Astrocyte of the spinal cord (primary cell): Measurements from ENCODE around the gene GTF2A2.
A peak's percentile ranks its signal among the peaks of the same experiment; 100 is the strongest.
"Not testable (repeated sequence)": the region's sequence is repeated elsewhere in the genome, so short reads cannot be mapped to it uniquely, and the experiment has no call there.

Experiments used
- DNase-seq: peaks from one replicate; pipeline ENCODE4 v3.0.0; 2011; ENCODE audit warnings: low read depth, low spot score
- H3K4me3 ChIP-seq: 2 replicates; pipeline ENCODE4 v1.5.1; 2011; ENCODE audit warnings: low read depth, mild to moderate bottlenecking, low read length, moderate library complexity
- in situ Hi-C: cut with HindIII; loops from 2 replicates; pipeline ENCODE4 v1.10.0; 2017; ENCODE audit warnings: low sequenced_read_pairs
- TF ChIP-seq, protein P1 (sequence below): IDR thresholded peaks from 2 replicates; pipeline ENCODE4 v1.5.1; 2012; ENCODE audit warnings: low read depth, mild to moderate bottlenecking, low read length, inconsistent platforms

GTF2A2 gene

GRCh38 chr15:59654046-59654445, 3.3 kb downstream of the GTF2A2 start:
- H3K4me3 ChIP-seq = no peak overlapping the region
- DNase-seq = no peak
- TF ChIP-seq, protein P1, sequence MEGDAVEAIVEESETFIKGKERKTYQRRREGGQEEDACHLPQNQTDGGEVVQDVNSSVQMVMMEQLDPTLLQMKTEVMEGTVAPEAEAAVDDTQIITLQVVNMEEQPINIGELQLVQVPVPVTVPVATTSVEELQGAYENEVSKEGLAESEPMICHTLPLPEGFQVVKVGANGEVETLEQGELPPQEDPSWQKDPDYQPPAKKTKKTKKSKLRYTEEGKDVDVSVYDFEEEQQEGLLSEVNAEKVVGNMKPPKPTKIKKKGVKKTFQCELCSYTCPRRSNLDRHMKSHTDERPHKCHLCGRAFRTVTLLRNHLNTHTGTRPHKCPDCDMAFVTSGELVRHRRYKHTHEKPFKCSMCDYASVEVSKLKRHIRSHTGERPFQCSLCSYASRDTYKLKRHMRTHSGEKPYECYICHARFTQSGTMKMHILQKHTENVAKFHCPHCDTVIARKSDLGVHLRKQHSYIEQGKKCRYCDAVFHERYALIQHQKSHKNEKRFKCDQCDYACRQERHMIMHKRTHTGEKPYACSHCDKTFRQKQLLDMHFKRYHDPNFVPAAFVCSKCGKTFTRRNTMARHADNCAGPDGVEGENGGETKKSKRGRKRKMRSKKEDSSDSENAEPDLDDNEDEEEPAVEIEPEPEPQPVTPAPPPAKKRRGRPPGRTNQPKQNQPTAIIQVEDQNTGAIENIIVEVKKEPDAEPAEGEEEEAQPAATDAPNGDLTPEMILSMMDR = no peak
- in situ Hi-C loops = no loop called here

- in situ Hi-C loops = no loop called here
- H3K4me3 ChIP-seq = no peak overlapping the region
- DNase-seq = no peak
- TF ChIP-seq, protein P1 = no peak
Observed at GRCh38 chr15:59649603-59650002, 7.7 kb downstream of the GTF2A2 start.

- in situ Hi-C loops = no loop called here
- H3K4me3 ChIP-seq = no peak overlapping the region
- no peak for DNase-seq
- TF ChIP-seq, protein P1 = no peak
Observed at GRCh38 chr15:59647085-59647484, 10.2 kb downstream of the GTF2A2 start.

- DNase-seq = no peak
- in situ Hi-C loops = no loop called here
- TF ChIP-seq, protein P1 = no peak
- H3K4me3 ChIP-seq = no peak overlapping the region
Observed at GRCh38 chr15:59646277-59646676, 11.0 kb downstream of the GTF2A2 start.

GRCh38 chr15:59645812-59646211, 11.5 kb downstream of the GTF2A2 start:
- DNase-seq, in situ Hi-C loops: not testable (repeated sequence)

DNA sequence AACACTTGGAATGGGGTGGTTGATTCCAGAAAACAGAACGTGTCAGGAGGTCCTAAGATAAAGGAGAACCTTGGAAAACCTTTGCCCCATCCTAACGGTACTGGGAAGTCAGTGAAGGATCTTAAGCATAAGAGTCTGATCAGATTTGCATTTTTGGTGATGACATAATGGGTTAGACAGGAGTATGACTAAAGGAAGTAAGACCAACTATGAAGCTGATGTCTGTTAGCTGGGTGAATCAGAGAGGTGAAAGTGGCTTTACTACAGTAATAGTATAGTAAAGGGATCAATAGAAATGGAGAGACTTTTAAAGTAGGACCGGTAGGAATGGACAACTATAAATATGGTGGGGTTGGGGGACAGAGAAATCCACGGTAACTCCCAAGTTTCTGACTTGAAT, 12.6 kb downstream of the GTF2A2 start:
- H3K4me3 ChIP-seq = no peak overlapping the region
- no peak for DNase-seq
- in situ Hi-C loops = no loop called here
- TF ChIP-seq, protein P1 = no peak

More at GRCh38 chr15:59645812-59646211, 11.5 kb downstream of the GTF2A2 start:
- H3K4me3 ChIP-seq = not testable (repeated sequence)

- in situ Hi-C loops = no loop called here
- DNase-seq = no peak
- TF ChIP-seq, protein P1 = peak; percentile 5
- H3K4me3 ChIP-seq = no peak overlapping the region
Observed at GRCh38 chr15:59642351-59642750, 15.0 kb downstream of the GTF2A2 start.

- DNase-seq, H3K4me3 ChIP-seq, in situ Hi-C loops: not testable (repeated sequence)
Observed at GRCh38 chr15:59637507-59637906, 19.8 kb downstream of the GTF2A2 start.
